ENCODE data around the gene SLC12A5. TPM values are rescaled to one million over a fixed set of nuclear protein-coding genes. Genes with fewer than 3 reads are reported as not detected.

The SLC12A5 gene
- total and polyA plus RNA-seq, 3 donors from 2014 or later: 5.5 to 15.5 (median 9.2) TPM

- Histone ChIP-seq H3K27ac (no peak overlapping the region), H3K27me3 (no peaks in the 10 kb centered on the region), H3K4me3 (no peak overlapping the region), H3K9me3 (no peaks in the 10 kb centered on the region), H3K4me1 (peaks cover 5% of the 10 kb centered on the region), H3K36me3 (ENCODE audit: low read depth, missing control alignments) (no peaks in the 10 kb centered on the region)
- TF ChIP-seq POLR2A (IDR thresholded peaks at IDR 0.05): no peak
- no peak for TF ChIP-seq CTCF (IDR thresholded peaks at IDR 0.05)
- intact Hi-C loops (cut with DNase I; ENCODE audit: low total_unique reads): no loop called here
- WGBS, 2 donors: 45 to 61% methylated on average over 3 of the region's 3 CpGs
- DNase-seq: no peak
These were observed 24.0 kb upstream of the SLC12A5 start for GRCh38 chr20:46004889-46005473.

GRCh38 chr20:46006022-46006705, 22.9 kb upstream of the SLC12A5 start:
- Histone ChIP-seq H3K4me1 (peaks cover 5% of the 10 kb centered on the region), H3K4me3 (no peak overlapping the region), H3K27me3 (peaks cover 2% of the 10 kb centered on the region), H3K9me3 (no peaks in the 10 kb centered on the region), H3K27ac (no peak overlapping the region), H3K36me3 (ENCODE audit: low read depth, missing control alignments) (no peaks in the 10 kb centered on the region)
- intact Hi-C loops (cut with DNase I; ENCODE audit: low total_unique reads): no loop called here
- WGBS, 2 donors: 85 to 88% methylated on average over 6 of the region's 6 CpGs
- TF ChIP-seq CTCF (IDR thresholded peaks at IDR 0.05): no peak
- TF ChIP-seq POLR2A (IDR thresholded peaks at IDR 0.05): no peak
- DNase-seq: no peak

- Histone ChIP-seq H3K4me3 (no peak overlapping the region), H3K36me3 (ENCODE audit: low read depth, missing control alignments) (no peaks in the 10 kb centered on the region), H3K27ac (no peak overlapping the region), H3K9me3 (no peaks in the 10 kb centered on the region), H3K27me3 (peaks cover 6% of the 10 kb centered on the region), H3K4me1 (peaks cover 5% of the 10 kb centered on the region)
- 88 to 91% methylated on average over 11 of the region's 11 CpGs for WGBS, 2 donors
- no peak for TF ChIP-seq CTCF (IDR thresholded peaks at IDR 0.05)
- no peak for TF ChIP-seq POLR2A (IDR thresholded peaks at IDR 0.05)
- DNase-seq: no peak
- intact Hi-C loops (cut with DNase I; ENCODE audit: low total_unique reads): no loop called here
These were observed 22.1 kb upstream of the SLC12A5 start for GRCh38 chr20:46006964-46007363.

GRCh38 chr20:46007671-46008070, 21.3 kb upstream of the SLC12A5 start:
- Histone ChIP-seq H3K9me3 (no peaks in the 10 kb centered on the region), H3K4me3 (no peak overlapping the region), H3K27ac (no peak overlapping the region), H3K36me3 (ENCODE audit: low read depth, missing control alignments) (no peaks in the 10 kb centered on the region), H3K4me1 (peaks cover 5% of the 10 kb centered on the region), H3K27me3 (peaks cover 6% of the 10 kb centered on the region)
- intact Hi-C loops (cut with DNase I; ENCODE audit: low total_unique reads): no loop called here
- DNase-seq: no peak
- 63 to 68% methylated on average over 4 of the region's 4 CpGs for WGBS, 2 donors
- no peak for TF ChIP-seq POLR2A (IDR thresholded peaks at IDR 0.05)
- TF ChIP-seq CTCF (IDR thresholded peaks at IDR 0.05): no peak

GRCh38 chr20:46009816-46010215, 19.2 kb upstream of the SLC12A5 start:
- Histone ChIP-seq H3K9me3 (no peaks in the 10 kb centered on the region), H3K27me3 (peaks cover 6% of the 10 kb centered on the region), H3K27ac (no peak overlapping the region), H3K4me3 (no peak overlapping the region), H3K4me1 (peaks cover 6% of the 10 kb centered on the region), H3K36me3 (ENCODE audit: low read depth, missing control alignments) (no peaks in the 10 kb centered on the region)
- intact Hi-C loops (cut with DNase I; ENCODE audit: low total_unique reads): no loop called here
- no peak for DNase-seq
- 42 to 57% methylated on average over 13 to 20 of the region's 20 CpGs for WGBS, 2 donors
- TF ChIP-seq POLR2A (IDR thresholded peaks at IDR 0.05): no peak
- no peak for TF ChIP-seq CTCF (IDR thresholded peaks at IDR 0.05)
